ENCODE measurements around the gene LATS2.
"Not testable (repeated sequence)": the region's sequence is repeated elsewhere in the genome, so short reads cannot be mapped to it uniquely, and the experiment has no call there.

Gene LATS2

GRCh38 chr13:21060338-21061028 lies 903 bp downstream of the LATS2 start:
- peaks cover 5% of the 10 kb centered on the region for H3K4me1 Mint-ChIP-seq (ENCODE audit: low read depth)
- H3K9me3 Mint-ChIP-seq (ENCODE audit: low read depth), result no peaks in the 10 kb centered on the region
- peak overlapping the region; percentile 69 for H3K4me3 Mint-ChIP-seq
- H3K27ac Mint-ChIP-seq, result no peak overlapping the region
- H3K36me3 Mint-ChIP-seq, result no peaks in the 10 kb centered on the region
- peaks cover 13% of the 10 kb centered on the region for H3K27me3 Mint-ChIP-seq

DNA sequence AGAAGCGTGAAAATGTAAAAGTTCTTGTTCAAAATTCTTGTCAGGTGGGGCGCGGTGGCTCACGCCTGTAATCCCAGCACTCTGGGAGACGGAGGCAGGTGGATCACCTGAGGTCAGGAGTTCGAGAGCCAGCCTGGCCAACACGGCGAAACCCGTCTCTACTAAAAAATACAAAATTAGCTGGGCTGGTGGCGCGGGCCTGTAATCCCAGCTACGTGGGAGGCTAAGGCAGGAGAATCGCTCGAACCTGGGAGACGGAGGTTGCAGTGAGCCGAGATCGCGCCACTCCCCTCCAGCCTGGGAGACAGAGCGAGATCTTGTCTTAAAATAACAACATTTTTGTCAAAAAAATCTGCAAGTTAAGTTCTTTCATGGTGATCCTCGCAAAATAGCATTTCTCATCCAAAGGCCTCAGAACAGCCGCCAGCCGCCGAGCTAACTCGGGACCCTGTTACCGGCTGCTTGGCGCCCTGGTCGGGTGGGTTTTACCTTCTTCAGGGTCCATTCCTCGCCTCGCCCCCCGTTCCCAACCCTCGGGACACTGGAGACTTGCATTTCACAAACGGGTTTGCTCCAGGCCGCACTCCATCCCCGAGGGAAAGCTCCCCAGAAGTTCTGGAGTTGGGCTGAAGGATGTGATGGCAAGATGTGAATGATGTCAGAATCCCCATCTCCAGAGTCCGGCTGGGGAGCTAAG lies 1.6 kb downstream of the LATS2 start:
- Mint-ChIP-seq H3K9me3 (ENCODE audit: low read depth) (no peaks in the 10 kb centered on the region), H3K27ac (no peak overlapping the region), H3K36me3 (no peaks in the 10 kb centered on the region)

GRCh38 chr13:21058361-21058760 lies 3.0 kb downstream of the LATS2 start:
- H3K9me3 Mint-ChIP-seq (ENCODE audit: low read depth), result no peaks in the 10 kb centered on the region
- no peak overlapping the region for H3K4me3 Mint-ChIP-seq
- H3K4me1 Mint-ChIP-seq (ENCODE audit: low read depth), result peaks cover 7% of the 10 kb centered on the region
- H3K27me3 Mint-ChIP-seq, result peaks cover 9% of the 10 kb centered on the region
- no peaks in the 10 kb centered on the region for H3K36me3 Mint-ChIP-seq
- no peak overlapping the region for H3K27ac Mint-ChIP-seq

More for the DNA sequence above, 1.6 kb downstream of the LATS2 start:
- Mint-ChIP-seq H3K4me3 (peak overlapping the region; percentile 69), H3K27me3 (peaks cover 13% of the 10 kb centered on the region), H3K4me1 (ENCODE audit: low read depth) (peaks cover 5% of the 10 kb centered on the region)

DNA sequence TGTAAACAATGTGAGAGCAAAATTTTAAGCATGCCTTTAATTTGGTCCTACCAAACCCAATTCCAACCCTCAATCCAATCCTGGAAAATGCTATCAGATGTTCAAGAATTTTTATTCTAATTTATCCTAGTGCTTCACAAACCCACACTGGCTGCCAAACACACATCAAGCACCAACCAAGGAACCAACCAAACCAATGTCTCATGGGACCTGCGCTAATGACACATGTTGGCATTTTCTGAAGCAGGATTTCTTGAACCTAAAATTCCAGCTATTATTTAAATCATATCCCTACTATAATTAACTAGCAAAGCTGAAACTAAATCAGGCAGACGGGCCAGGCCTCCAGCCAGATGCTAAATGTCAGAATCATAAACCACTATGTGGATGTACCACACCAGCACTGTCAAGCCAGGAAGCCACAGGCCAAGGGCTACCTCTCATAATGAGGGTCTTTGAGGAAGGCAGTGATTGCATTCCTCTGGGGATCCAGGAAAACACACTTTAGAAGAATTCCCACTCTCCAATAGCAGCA lies 5.8 kb downstream of the LATS2 start:
- Mint-ChIP-seq H3K4me3 (no peak overlapping the region), H3K9me3 (ENCODE audit: low read depth) (no peaks in the 10 kb centered on the region), H3K36me3 (no peaks in the 10 kb centered on the region), H3K4me1 (ENCODE audit: low read depth) (peaks cover 7% of the 10 kb centered on the region), H3K27me3 (peaks cover 2% of the 10 kb centered on the region), H3K27ac (no peak overlapping the region)

GRCh38 chr13:21055016-21055415 lies 6.4 kb downstream of the LATS2 start:
- Mint-ChIP-seq H3K36me3 (no peaks in the 10 kb centered on the region), H3K27ac (no peak overlapping the region), H3K27me3 (peaks cover 2% of the 10 kb centered on the region), H3K4me3 (no peak overlapping the region), H3K4me1 (ENCODE audit: low read depth) (peaks cover 7% of the 10 kb centered on the region), H3K9me3 (ENCODE audit: low read depth) (no peaks in the 10 kb centered on the region)

- Mint-ChIP-seq H3K27me3 (peaks cover 2% of the 10 kb centered on the region), H3K9me3 (ENCODE audit: low read depth) (no peaks in the 10 kb centered on the region), H3K4me1 (ENCODE audit: low read depth) (peaks cover 7% of the 10 kb centered on the region), H3K36me3 (no peaks in the 10 kb centered on the region), H3K4me3 (no peak overlapping the region), H3K27ac (no peak overlapping the region)
These were observed 7.1 kb downstream of the LATS2 start for GRCh38 chr13:21054313-21054712.

DNA sequence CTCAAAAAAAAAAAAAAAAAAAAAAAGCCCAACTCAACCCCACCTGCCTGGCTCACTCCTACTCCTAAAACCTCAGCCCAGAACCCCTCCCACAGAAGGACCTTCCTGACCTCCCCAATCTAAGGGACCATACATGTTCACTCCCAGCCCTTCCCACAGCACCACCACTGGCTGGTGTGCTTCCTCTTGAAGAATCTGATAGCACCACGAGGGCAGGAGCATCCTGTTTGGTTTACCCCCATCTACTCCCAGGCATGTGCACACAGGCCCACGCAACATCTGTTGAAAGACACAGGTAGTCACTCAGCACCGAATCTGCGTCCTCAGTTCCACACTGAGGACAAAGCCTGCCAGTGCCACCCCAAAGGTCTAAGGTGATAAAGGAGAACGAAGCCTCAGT lies 8.2 kb downstream of the LATS2 start:
- no peaks in the 10 kb centered on the region for H3K36me3 Mint-ChIP-seq
- peaks cover 4% of the 10 kb centered on the region for H3K4me1 Mint-ChIP-seq (ENCODE audit: low read depth)
- no peak overlapping the region for H3K27ac Mint-ChIP-seq
- H3K4me3 Mint-ChIP-seq, result no peak overlapping the region
- no peaks in the 10 kb centered on the region for H3K9me3 Mint-ChIP-seq (ENCODE audit: low read depth)
- H3K27me3 Mint-ChIP-seq, result peaks cover 2% of the 10 kb centered on the region

GRCh38 chr13:21051675-21052074 lies 9.7 kb downstream of the LATS2 start:
- no peak overlapping the region for H3K4me3 Mint-ChIP-seq
- H3K27ac Mint-ChIP-seq, result no peak overlapping the region
- no peaks in the 10 kb centered on the region for H3K36me3 Mint-ChIP-seq

GRCh38 chr13:21050288-21051197 lies 10.8 kb downstream of the LATS2 start:
- Mint-ChIP-seq H3K36me3 (no peaks in the 10 kb centered on the region), H3K4me3 (no peak overlapping the region), H3K27ac (no peak overlapping the region), H3K27me3 (no peaks in the 10 kb centered on the region), H3K4me1 (ENCODE audit: low read depth) (peaks cover 4% of the 10 kb centered on the region), H3K9me3 (ENCODE audit: low read depth) (no peaks in the 10 kb centered on the region)

More at GRCh38 chr13:21051675-21052074, 9.7 kb downstream of the LATS2 start:
- Mint-ChIP-seq H3K27me3 (peaks cover 1% of the 10 kb centered on the region), H3K4me1 (ENCODE audit: low read depth) (peaks cover 4% of the 10 kb centered on the region), H3K9me3 (ENCODE audit: low read depth) (no peaks in the 10 kb centered on the region)

DNA sequence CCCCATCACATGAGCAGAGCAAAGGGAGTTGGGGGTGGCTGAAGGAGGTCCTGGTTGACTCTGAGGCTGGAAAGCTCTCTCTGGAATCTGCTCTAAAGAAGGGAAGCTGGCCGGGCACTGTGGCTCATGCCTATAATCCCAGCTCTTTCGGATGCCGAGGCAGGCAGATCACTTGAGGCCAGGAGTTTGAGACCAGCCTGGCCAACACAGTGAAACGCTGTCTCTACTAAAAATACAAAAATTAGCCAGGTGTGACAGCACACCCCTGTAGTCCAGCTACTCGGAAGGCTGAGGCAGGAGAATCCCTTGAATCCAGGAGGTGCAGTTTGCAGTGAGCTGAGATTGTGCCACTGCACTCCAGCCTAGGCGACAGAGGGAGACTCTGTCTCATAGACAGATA lies 11.7 kb downstream of the LATS2 start:
- H3K9me3 Mint-ChIP-seq (ENCODE audit: low read depth); H3K27ac Mint-ChIP-seq; H3K4me1 Mint-ChIP-seq (ENCODE audit: low read depth); H3K27me3 Mint-ChIP-seq; H3K36me3 Mint-ChIP-seq; H3K4me3 Mint-ChIP-seq: not testable (repeated sequence)

DNA sequence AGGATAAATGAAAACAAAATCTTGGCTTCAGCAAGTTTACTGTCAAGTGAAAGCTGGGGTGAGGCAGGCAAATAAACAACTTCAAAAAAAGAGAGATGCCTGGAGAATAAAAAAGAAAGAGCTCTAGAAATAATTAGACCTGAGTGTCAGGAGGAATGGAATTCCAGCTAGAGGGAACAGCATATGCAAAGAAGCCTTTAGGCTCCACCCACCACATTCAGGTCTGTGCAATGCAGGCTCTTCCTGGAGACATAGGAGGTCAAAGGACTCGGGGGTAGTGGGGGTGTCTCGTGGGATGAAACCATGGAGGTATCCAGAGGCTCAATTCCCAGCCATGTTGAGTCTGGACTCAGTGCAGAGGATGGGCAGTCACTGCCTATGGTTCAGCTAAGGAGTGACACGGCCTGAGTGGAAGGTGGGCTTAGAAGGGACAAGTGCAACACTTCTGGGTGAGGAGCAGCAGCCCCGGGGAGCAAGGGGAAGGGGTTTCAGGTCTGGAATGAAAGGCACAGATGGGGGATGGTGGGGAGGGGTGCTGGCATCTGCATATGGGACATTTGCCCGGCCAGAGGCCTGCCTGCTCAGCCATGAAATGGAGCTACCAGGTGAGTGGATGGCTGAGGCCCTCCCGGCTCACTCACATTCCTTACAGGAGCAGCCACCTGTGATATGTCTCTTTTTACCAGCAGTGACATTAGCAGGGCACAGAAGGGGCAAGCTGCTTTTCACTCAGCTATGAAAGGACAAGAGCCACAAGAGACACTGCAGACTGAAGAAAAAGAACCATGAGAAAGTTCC lies 12.3 kb downstream of the LATS2 start:
- Mint-ChIP-seq H3K36me3 (no peaks in the 10 kb centered on the region), H3K9me3 (ENCODE audit: low read depth) (no peaks in the 10 kb centered on the region), H3K4me3 (no peak overlapping the region), H3K4me1 (ENCODE audit: low read depth) (peaks cover 4% of the 10 kb centered on the region), H3K27me3 (no peaks in the 10 kb centered on the region), H3K27ac (no peak overlapping the region)

GRCh38 chr13:21047591-21048282 lies 13.6 kb downstream of the LATS2 start:
- H3K27me3 Mint-ChIP-seq, result no peaks in the 10 kb centered on the region
- no peaks in the 10 kb centered on the region for H3K36me3 Mint-ChIP-seq
- no peaks in the 10 kb centered on the region for H3K4me1 Mint-ChIP-seq (ENCODE audit: low read depth)

GRCh38 chr13:21047087-21047486 lies 14.3 kb downstream of the LATS2 start:
- Mint-ChIP-seq H3K4me1 (ENCODE audit: low read depth) (no peaks in the 10 kb centered on the region), H3K27ac (no peak overlapping the region), H3K4me3 (no peak overlapping the region), H3K27me3 (no peaks in the 10 kb centered on the region), H3K36me3 (no peaks in the 10 kb centered on the region), H3K9me3 (ENCODE audit: low read depth) (no peaks in the 10 kb centered on the region)

More at GRCh38 chr13:21047591-21048282, 13.6 kb downstream of the LATS2 start:
- Mint-ChIP-seq H3K9me3 (ENCODE audit: low read depth) (no peaks in the 10 kb centered on the region), H3K27ac (no peak overlapping the region), H3K4me3 (no peak overlapping the region)

DNA sequence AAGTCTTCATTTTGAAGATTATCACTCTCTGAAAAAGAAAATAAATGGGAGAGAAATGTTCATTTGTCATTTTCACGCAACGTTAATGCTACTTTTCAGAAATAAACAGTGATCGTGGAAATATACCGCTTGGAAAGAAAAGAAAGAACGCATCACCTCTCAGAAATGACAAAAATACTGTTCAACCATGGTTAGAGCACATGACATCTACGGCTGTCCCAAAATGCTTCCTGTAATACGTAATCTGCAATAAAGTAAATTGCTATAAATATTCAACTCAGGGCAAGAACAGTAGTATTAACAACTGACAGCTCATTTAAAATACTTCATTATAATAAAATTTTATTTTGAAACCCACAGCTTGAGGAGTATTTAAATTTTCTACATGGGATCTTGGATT lies 15.2 kb downstream of the LATS2 start:
- Mint-ChIP-seq H3K27me3 (no peaks in the 10 kb centered on the region), H3K9me3 (ENCODE audit: low read depth) (no peaks in the 10 kb centered on the region), H3K36me3 (no peaks in the 10 kb centered on the region), H3K4me1 (ENCODE audit: low read depth) (no peaks in the 10 kb centered on the region), H3K27ac (no peak overlapping the region), H3K4me3 (no peak overlapping the region)

All from activated naive CD8-positive, alpha-beta T cell (primary cell).